HepG2 (cell line): ENCODE data around the gene ANKRD40CL. TPM values are rescaled to one million over a fixed set of nuclear protein-coding genes. Genes with fewer than 3 reads are reported as not detected.

Experiments used
- AGO1 ChIP-seq: fragments of 200-400 bp; formaldehyde crosslinking; IDR thresholded peaks from 2 replicates; pipeline ENCODE4 v1.6.1; 2017; ENCODE audit warnings: mild to moderate bottlenecking, low read depth, low read length, moderate library complexity; ENCODE audit not compliant: poor library complexity, severe bottlenecking
- FOXK1 ChIP-seq: sonication (generic); formaldehyde crosslinking; IDR thresholded peaks from 2 replicates; pipeline ENCODE4 v1.4.0; 2020; ENCODE audit warnings: low read depth, missing genetic modification reagents, borderline replicate concordance
- GABPA ChIP-seq, 2 experiments: IDR thresholded peaks; 2 replicates each; pipeline ENCODE4 v1.6.1; 2011 to 2016; ENCODE audit warnings: low read depth in 2 of 2, low read length in 1 of 2, missing biosample characterization in 1 of 2, missing genetic modification characterization in 1 of 2
- MEIS2 ChIP-seq: sonication (generic); formaldehyde crosslinking; IDR thresholded peaks from 2 replicates; pipeline ENCODE4 v1.9.0; 2021; ENCODE audit warnings: mild to moderate bottlenecking, missing genetic modification reagents
- MYPOP ChIP-seq: sonication (generic); formaldehyde crosslinking; IDR thresholded peaks from 2 replicates; pipeline ENCODE4 v1.8.1; 2023; ENCODE audit warnings: mild to moderate bottlenecking, moderate library complexity, missing genetic modification reagents
- NFE2 ChIP-seq: sonication (generic); formaldehyde crosslinking; IDR thresholded peaks from 2 replicates; pipeline ENCODE4 v1.4.0; 2020; ENCODE audit warnings: missing genetic modification reagents
- NONO ChIP-seq, 2 experiments: fragments of 450-650 bp in 1 of 2; sonication (generic) in 1 of 2; formaldehyde crosslinking in 1 of 2; IDR thresholded peaks in 1 of 2; conservative IDR thresholded peaks in 1 of 2; 2 replicates each; pipeline versions ENCODE4 v1.6.1 to v1.8.0; 2017 to 2022; ENCODE audit warnings: mild to moderate bottlenecking in 1 of 2, missing genetic modification reagents in 1 of 2, moderate library complexity in 1 of 2
- PPARG ChIP-seq: conservative IDR thresholded peaks from 2 replicates; pipeline ENCODE4 v1.6.1; 2016; ENCODE audit warnings: missing biosample characterization, missing genetic modification reagents
- SAP130 ChIP-seq: IDR thresholded peaks from 2 replicates; pipeline ENCODE4 v1.6.1; 2016; ENCODE audit warnings: low read depth
- THAP11 ChIP-seq: IDR thresholded peaks from 2 replicates; pipeline ENCODE4 v1.6.1; 2016; ENCODE audit warnings: missing biosample characterization, missing genetic modification reagents
- ZNF160 ChIP-seq: sonication (generic); formaldehyde crosslinking; IDR thresholded peaks from 2 replicates; pipeline ENCODE4 v1.8.0; 2022; ENCODE audit warnings: mild to moderate bottlenecking, inconsistent platforms, missing genetic modification reagents
- ZNF318 ChIP-seq: sonication (generic); formaldehyde crosslinking; IDR thresholded peaks from 2 replicates; pipeline ENCODE4 v1.4.0; 2020; ENCODE audit warnings: mild to moderate bottlenecking, missing genetic modification reagents
- polyA plus RNA-seq, 8 experiments: library from polyadenylated mRNA; depleted of rRNA in 3 of 8; stranded (reverse) in 7 of 8; unstranded in 1 of 8; fragments of >200 nt; fragmentation: Illumina TruSeq in 4 of 8; extraction: Trizol in 4 of 8; gene quantifications; 2 replicates each; pipeline versions ENCODE4 v1.2.1 to v1.2.3, GENCODE V29; 2011 to 2016; ENCODE audit warnings: low read depth in 4 of 8, missing spikeins in 1 of 8, mixed read lengths in 1 of 8; ENCODE audit not compliant: insufficient read depth in 1 of 8
- total RNA-seq, 5 experiments: library from RNA; depleted of rRNA; stranded (reverse); fragments of >200 nt; fragmentation: Illumina TruSeq; extraction: Trizol; gene quantifications; 2 replicates each; pipeline ENCODE4 v1.2.3, GENCODE V29; 2016; ENCODE audit warnings: low read depth in 1 of 5
- TF ChIP-seq, protein P1 (sequence below): sonication (generic); formaldehyde crosslinking; IDR thresholded peaks from 2 replicates; pipeline ENCODE4 v1.4.0; 2020; ENCODE audit warnings: mild to moderate bottlenecking, missing genetic modification reagents

The ANKRD40CL gene
- total and polyA plus RNA-seq, 2 of the 13 experiments (the other 11 are each of a cell fraction or from before 2014, with no cell fraction given) = 0.03 to 0.11 TPM

GRCh38 chr17:50802609-50803571 lies 35.6 kb upstream of the ANKRD40CL start (continued):
- TF ChIP-seq ZNF318 (CRISPR knock-in tag) (peak; percentile 31; the same call in 1 of the 2 replicates), NONO (IDR thresholded peaks at IDR 0.05) (no peak), NONO (CRISPR knock-in tag; conservative IDR thresholded peaks at IDR 0.05) (no peak), MYPOP (CRISPR knock-in tag) (no peak), PPARG (no peak), GABPA (IDR thresholded peaks at IDR 0.05; ENCODE audit: low read depth, low read length) (no peak), GABPA (CRISPR knock-in tag; IDR thresholded peaks at IDR 0.05; ENCODE audit: low read depth) (peak; percentile 23; the same call in 1 of the 2 replicates), MEIS2 (CRISPR knock-in tag) (no peak; the same call in 1 of the 2 replicates), FOXK1 (no peak), ZNF160 (CRISPR knock-in tag) (no peak), AGO1 (no peak), SAP130 (0 out of 2 replicates have a peak, but pooled peaks have one; percentile 17), NFE2 (CRISPR knock-in tag) (no peak), THAP11 (CRISPR knock-in tag) (no peak)
- TF ChIP-seq, protein P1, sequence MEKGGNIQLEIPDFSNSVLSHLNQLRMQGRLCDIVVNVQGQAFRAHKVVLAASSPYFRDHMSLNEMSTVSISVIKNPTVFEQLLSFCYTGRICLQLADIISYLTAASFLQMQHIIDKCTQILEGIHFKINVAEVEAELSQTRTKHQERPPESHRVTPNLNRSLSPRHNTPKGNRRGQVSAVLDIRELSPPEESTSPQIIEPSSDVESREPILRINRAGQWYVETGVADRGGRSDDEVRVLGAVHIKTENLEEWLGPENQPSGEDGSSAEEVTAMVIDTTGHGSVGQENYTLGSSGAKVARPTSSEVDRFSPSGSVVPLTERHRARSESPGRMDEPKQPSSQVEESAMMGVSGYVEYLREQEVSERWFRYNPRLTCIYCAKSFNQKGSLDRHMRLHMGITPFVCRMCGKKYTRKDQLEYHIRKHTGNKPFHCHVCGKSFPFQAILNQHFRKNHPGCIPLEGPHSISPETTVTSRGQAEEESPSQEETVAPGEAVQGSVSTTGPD (CRISPR knock-in tag) = no peak
